Midbrain (tissue), 1 donor: ENCODE results near the gene EPB42.

ENCODE experiments used
- DNase-seq: peaks from one replicate; lab custom pipeline; 2025; lab: John Stamatoyannopoulos, UW

Gene EPB42

DNA sequence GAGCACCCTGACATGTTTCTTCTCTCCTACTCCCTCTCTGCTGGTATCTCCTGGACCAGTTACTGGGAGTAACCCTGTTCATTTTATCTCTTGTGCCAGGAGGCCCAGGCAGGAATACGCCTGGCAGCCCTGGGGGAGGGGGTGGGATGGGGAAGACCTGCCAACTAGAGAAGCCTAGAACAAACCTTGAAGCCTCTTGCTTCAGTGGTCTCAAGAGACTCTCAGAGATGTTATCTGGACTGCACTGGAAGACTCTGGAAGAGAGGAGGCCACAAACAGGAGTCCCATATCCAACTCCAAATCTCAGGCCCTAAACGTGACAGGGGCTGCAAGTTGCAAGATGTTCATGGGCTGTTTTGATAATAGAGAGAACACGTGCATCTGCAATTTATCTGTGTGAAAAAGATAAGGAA is at the start of gene EPB42:
TSS of gene EPB42 (minus strand) at position 28 of the 413 bp plus-strand sequence. CDS start 193 bp downstream, outside the sequence.
- no peak for DNase-seq

DNA sequence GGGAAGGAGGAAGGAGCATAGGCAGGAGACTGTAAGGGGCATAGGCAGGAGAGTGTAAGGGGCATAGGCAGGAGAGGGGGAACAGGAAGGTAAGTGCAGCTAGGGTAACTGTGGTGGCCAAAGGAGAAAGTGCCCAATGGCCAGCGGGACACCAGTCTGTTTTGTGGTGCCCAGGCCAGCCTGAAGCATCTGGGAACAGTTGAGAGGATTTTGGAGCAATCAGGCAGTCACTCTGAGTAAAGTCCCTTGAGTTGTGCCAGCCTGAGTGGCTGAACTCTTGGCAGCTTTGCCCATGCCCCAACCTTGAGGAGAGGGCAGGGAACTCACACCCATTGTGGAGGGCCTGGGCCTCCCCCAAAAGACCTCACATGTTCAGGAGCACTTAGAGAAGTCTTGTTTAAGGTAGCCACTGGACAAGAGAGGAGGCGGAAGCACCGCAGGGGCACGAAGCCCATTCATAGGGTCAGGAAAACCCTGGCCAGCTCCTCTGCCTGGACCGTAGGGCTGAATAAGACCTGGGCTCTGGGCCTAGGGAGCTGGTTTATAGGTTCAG is 49.4 kb upstream of the EPB42 start:
- no peak for DNase-seq

DNA sequence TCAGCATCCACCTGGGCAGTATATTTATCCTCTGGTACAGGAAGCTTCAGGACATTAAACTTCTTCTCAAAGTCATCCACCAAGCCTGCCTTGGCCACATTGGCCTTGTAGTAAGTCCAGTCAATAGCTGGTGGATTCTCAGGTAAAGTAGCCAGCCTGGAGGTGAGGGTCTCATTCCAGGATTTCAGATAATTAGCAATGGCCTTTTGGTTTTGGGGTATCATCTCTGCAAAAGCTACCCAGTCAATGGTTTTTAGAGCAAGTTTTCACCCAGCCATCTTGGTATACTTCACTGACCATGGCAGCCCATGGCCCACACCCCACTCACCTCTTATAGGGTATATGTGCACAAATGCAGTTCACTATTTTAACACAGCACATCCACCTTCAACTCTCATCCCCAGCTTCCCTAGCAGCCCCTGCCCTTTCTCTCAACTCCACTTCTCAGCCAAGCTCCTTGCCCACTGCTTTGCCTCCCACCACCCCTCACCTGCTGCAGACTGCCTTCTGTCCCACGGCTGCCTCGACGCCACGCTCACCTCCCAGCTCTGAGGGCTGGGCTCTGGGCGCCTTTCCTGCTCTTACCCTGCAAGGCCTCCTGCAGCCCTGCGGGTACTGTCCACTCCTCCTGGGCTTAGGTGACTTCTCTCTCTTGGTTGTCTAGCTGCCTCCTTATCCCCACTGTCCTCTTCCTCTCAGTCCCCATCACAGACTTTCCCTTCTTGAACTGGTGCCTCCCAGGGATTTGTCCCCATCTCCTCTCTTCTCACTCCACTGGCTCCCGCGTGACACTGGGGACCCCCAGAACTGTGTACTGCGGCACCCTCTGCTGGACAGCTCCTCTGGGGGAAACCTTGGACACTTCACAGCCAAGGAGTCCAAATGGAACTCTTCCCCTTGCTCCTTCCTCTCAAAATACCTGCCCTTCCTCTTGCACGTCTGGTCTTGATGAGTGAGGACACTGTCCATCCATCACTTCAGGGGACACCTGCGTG is 47.6 kb upstream of the EPB42 start:
- DNase-seq: no peak

DNA sequence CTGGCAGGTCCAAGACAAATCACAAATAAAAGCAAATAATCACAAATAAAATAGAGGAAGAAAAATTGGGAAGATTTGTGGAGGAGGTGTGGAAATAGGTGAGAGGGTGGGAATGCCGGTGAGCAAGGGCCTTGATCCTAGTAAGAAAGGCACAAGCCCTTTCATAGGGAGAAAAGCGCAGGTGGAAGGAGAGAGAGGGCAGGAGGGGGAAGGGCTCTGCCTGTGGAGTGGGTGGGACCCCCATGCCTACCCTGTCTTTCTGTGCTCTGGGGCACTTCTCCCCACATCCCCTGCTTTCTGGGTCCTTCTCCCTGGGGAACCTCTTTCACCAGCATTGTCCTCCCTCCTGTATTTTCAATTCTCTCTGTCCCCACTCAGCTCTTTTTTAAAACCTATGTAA is 46.6 kb upstream of the EPB42 start:
- no peak for DNase-seq

DNA sequence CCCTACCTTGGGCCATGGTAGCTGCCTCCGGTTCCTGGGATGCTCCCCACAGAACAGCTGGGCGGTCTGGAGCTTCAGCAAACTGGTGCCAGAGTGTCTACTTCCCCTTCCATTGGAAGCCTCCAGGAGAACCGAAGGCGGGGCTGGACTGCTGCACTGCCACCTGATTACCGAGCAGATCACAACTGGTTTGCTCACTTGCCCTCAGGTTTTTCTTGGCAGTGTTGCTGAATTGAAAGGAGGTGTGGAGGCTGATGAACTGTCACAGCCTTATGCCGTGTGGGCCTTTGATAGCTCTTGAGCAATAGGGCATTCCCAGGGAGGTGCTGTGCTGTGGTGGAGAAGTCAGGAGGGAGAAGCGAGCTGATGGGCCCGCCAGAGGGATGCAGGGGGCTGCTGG is 46.0 kb upstream of the EPB42 start, which contains the start of gene TGM5:
TSS of gene TGM5 (minus strand) at position 95 of the 400 bp plus-strand sequence. CDS start at position 16, 79 bp downstream.
- no peak for DNase-seq

DNA sequence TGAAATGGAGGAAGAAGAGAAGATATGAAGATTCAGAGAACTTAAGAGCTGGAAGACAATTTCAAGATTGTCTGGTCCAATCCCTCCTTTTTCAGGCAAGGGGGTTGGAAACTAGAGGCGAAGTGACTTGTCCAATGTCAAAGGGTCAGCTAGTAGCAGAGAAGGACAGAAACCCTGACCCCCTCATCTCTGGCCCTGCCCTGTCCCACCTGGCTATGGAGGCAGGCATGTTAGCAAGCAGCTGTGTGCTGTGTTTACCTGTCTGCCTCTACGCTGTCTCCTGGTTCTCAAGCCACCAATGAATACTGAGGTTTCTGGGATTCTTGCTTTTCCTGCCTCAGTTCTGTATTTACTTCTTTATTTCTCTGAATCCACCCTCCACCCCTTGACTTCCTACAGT is 45.6 kb upstream of the EPB42 start:
- DNase-seq: no peak

DNA sequence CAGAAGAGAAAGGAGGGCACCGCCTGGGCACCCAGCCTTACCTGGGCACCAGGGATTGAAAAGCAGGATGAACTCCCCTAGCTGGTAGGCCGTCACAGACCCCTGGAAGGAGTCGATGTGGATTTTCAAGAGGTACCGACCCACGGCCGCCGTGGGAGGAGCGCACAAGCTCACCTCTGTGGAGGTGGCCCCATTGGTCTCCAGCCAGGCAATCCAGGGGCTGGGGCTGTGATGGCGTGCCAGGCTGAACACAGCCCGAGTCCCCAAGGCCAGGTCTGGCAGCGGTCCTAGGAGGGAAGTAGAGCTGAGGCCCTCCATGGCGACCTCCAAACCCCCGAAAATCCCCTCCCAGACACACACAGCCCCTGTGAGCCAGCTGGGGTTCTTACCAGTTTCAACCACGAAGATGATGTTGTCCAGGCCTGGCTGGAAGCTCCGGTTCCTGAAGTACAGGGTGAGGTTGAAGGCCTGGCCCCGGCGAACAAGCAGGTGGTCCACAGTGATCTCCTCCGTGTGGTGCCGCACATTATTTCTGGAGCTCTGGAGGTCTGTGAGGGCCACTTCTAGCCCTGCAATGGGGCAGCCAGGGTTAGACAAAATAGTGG is 39.3 kb upstream of the EPB42 start:
- DNase-seq: no peak

DNA sequence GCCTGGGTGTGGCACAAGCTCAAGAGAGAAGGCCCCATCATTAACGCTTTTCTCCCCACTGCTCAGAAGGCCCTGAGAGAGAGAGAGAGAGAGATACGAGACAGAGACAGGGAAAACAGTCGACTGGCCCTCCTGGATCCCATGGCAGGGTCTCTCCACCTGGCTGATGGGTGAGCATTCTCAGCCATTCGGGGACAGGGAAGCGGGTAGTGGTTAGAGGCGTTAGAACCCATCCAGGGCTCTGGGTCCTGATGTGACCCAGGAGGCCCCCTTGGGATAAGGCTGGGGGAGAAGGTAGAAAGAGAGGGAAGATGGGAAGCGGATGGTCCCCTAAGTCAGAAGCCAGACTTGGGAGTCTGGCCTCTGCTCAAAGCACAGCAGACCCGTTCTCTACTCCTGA is 38.0 kb upstream of the EPB42 start:
- DNase-seq: no peak

DNA sequence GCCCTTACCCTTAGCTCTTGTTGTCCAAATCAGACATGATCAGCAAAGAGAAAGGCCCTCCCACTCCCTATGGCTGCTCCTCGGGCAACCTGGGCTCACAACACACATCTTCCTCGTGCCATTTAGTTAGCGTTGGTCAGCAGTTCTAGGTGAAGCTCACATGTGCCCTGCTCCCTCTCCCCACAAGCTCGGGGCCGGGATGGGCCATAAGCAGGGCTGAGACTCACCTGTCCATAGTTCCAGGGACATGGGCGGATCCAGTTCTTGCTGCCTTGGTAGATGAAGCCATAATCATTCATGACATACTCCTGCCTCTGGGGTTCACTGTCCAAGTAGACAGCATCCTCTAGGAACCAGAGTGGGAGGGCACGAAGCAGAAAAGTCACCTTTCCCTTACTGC is 35.5 kb upstream of the EPB42 start:
- no peak for DNase-seq

DNA sequence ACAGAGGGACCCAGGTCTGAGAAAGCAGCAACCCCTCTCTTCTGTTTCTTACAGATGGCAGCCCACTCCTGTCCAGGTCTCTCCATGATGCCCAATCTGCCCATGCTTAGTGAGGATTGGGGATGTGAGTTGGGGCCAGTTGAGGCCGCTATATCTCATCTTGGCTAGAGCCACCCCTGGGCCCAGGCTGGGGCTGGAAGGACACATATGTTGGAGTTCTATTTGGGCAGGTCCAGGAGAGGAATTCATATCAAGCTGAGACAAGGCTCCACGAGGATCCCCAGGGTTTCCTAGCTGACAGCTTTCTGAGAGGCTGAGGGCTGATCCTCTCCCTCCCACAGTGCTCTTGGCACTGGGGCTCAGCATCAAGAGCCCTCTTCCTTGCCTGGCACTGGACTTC is 34.6 kb upstream of the EPB42 start:
- DNase-seq: no peak

DNA sequence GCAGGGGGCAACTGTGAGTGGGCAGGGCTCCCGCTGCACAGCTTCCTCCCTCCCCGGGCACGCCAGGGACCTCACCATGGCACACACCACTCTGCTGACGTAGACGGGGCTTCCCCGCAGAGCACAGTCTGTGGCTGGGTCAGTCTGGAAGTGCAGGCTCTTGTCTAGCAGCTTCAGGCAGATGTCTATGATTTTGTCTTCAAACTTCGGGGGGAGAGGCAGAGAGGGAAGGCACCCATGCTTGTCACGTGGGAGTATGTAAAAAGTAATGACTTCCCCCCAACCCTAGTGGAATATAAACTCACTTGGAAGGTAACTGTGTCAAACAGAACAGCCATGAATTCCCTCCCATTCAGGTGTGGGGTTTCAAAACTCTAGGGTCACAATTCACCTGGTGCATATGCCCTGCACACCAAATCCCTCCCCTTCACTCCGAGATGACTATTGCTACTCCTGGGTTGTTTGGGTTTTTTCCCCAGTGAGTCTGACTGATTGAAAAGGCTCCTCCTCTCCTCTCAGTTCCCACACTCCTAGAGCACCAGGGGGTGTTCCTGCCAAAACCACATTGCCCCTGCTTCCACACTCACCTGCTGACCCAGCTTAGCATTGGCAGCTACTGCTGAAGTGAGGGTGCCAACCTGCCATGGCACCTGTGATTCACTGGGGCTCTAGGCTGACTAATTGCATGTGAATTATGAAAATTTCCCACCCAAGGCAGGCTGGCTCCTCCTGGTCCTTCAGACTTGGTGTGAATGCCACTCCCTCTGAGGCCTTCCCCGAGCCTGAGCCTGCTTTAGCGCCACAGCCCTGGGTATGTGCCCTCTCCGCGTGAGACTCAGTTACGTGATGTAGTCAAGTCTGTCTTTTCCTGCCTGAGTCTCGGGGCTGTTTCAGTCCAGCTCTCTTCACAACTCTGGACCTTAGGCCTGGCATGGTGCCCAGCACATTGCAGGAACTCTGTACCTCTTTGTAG is 32.9 kb upstream of the EPB42 start:
- DNase-seq: no peak

DNA sequence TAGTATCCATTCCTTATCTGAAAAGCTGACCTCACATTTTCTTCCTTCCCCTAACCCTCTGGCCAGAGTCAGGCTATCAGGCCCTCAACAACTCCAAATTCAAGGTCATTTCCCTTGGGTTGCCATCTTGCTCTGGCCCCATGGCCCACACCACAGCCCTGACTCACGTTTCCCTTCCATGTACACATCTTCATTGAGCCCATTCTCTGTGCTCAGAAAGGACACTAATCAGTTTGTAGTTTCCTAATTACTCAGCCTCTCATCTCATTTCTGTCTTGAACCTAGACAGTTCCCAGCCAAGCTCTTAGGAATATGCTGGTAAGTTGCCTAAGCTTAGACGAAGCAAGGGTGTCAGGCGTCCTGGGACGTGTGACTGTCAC is 31.0 kb upstream of the EPB42 start:
- no peak for DNase-seq

DNA sequence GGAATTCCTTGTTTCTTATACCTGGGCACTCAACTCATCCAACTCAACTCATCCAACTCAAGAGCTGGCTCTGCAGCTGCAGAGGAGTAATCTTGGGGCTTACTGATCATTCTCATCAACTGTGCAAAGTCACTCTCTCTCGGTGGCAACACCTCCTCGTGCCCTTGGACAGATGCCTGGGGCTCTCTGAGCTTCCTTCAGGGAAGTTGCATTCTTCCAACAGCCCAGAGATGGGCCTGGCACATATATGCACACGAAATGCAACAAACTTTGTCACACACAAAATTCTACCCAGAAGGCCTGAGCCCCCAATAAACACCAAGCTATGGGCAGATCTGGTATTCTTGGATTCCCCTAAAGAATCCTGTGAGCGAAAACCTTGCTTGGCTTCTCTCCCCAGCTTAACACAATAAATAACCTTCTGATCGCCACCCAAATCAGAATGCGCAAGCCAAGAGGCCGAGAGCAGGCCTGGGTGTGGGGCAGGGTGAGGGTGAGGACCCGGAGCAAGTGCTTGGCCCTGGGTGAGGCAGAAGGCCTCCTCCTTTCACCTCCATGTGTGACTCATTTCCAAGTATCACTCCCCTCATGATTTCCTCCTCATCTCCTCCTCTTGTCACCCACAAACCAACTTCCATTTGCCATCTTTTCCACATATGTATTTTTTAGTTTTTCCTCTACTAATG is 30.5 kb upstream of the EPB42 start:
- DNase-seq: no peak

DNA sequence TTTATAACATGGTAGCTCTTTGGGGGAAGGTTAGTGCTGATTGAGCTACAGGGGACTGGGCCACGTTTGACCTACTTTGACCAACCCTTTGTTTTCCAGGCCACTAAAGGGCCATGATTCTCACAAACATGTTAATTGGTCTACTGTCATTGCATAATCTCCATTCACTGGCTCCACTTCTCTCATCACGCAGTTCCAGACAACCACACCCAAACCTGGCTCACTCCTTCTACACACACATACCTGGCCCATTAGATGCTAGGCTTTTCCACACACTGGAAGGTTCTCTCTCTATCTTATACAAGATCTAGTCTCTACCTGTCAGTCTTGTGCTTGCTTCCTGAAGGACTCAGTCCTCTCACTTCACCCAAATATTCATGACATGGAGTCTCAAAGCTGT is 30.0 kb upstream of the EPB42 start:
- no peak for DNase-seq

DNA sequence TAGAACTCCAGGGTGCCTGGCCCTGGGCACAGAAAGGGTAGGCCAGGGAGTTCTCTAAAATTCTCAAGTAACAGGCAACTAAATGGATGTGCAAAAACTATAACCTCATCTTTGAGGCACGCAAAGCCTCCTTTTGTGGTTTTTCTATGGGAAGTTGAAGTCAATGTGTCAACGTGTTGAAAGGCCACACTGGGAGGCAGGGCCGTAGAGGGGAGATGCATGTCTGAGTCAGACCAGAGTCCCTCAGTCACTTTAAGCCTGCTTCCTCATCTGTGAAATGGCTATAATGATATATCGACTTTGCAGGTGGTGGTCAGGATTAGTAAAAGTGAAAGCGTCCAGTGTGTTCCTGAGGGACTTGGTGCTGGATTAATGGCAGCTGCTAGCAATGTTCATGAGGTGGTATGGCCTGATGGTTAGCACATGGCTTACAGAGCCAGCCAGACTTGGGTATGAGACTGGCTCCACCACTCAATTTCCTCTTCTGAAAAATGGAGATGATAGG is 28.9 kb upstream of the EPB42 start:
- DNase-seq: no peak

DNA sequence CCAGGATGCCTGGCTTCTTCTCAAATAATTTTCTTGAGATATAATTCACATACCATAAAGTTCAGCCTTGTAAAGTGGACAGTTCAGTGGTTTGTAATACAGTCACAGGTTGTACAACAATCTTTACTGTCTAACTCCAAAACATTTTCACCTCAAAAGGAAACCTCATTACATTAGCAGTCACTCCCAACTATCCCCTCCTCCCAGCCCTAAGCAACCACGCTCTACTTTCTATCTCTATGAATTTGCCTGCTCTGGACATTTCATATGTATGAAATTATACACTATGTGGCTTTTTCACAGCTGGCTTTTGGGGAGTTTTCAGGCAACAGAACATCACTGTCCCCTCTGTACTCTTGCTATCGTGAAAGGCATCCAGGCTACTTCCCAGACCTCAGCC is 28.4 kb upstream of the EPB42 start:
- DNase-seq: no peak

DNA sequence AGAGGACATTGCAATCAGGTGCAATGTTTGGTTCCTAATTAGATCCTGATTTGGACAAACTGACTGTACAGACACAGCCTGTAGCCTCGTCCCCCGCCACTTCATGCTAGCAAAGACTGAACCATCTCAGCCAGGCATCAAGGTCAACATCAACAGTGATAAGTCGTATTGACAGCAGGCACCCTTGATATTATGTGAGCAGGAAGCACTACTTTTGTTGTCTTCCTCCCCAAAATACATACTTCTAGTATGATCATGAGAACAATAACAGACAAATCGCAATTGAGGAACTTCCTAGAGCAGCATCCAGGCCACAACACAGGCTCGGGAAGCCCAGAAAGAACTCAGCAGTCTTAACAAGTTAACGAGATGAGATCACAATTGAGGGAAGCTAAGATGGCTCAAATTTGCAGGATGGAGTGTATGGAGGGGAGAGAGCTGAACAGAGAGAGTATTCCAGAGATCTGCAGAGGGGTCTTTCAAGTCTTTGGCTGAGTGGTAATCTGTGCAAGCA is 25.5 kb upstream of the EPB42 start:
- DNase-seq: no peak

DNA sequence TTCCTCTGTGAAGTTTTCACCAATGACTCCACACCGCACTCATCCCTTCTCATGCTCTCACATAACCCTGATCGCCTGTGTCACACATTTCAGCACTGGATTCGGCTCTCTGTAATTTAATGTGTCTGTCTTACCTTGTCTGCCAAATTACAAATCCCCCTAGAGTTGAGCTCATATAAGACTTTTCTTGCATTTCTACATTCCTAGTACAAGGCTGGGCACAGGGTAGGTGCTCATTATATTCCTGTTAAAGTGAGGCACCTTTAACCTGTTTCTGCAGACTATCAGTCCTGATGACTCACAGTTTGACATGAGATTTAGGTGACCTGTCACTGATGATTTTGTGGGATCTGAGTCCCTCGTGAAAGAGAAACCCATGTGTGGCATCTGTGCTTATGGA is 23.3 kb upstream of the EPB42 start:
- DNase-seq: no peak

DNA sequence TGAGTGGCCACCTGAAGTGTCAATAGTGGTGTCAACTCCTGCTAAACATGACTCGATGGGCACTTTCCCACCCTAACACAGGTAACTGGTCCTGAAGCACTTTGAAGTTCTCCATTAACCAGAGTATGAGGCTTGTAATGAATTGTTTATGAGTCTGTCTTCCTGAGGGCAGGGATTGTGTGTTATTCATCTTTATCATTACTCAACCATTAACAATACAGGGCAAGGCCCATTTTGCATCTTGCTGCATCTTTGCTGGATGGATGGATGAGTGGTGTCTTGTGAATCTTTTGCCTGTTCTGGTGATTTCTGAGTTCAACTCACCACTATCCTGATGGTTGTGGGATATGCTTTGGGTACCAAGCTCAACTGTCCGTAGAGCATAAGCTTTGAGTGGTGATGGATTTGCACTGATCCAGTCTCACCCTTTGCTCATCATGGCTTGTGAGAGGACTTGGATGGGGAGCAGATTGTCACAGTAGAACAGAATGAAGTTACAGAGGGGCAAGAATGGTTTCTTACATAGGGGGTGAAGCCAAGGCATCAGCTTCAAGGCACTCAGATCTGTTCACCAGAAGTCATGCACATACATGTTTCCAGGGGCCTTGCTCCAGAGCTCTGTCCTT is 22.3 kb upstream of the EPB42 start:
- no peak for DNase-seq

DNA sequence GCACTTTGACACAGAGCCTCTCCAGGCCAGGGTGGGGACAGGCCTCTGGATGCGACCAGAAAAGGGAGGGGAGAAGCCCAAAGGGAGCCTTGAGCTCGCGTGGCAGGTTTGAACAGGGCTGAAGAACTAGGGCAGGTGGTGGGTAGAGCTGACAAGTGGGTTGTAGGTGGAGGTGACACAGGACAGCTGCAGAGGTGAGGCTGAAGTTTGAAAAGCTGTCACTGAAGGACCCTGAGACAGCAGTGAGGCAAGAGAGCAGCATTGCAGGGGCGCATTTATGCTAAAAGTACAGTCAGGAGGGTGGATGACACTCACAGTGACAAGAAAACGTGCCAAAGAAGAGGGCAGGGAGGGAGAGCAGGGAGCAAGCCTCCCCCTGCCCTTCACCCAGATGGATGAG is 21.8 kb upstream of the EPB42 start:
- no peak for DNase-seq
